Left lung (tissue), 10 donors: ENCODE results near the gene MT1F. TPM values are rescaled to one million over a fixed set of nuclear protein-coding genes. Genes with fewer than 3 reads are reported as not detected.

ENCODE experiments used
- ATAC-seq: fragments of 200-7000 bp; cut with Tn5 transposase; one replicate; pipeline ENCODE4 v1.9.1; 2020; ENCODE audit warnings: moderate library complexity
- DNase-seq, 4 donors: peaks; one replicate each; pipeline ENCODE4 v3.0.0-alpha.2; 2013 to 2020
- H3K27ac ChIP-seq, 2 donors: fragments of 200-600 bp; sonication (generic) in 1 of 2; one replicate each; pipeline versions ENCODE4 v1.5.0 to v1.8.0; 2020 to 2021
- H3K27me3 ChIP-seq, 2 donors: fragments of 200-600 bp; sonication (generic) in 1 of 2; one replicate each; pipeline versions ENCODE4 v1.5.0 to v1.8.0; 2020 to 2021
- H3K36me3 ChIP-seq, 2 donors: fragments of 200-600 bp; sonication (generic) in 1 of 2; one replicate each; pipeline versions ENCODE4 v1.5.0 to v1.8.0; 2020 to 2021
- H3K4me1 ChIP-seq, 2 donors: fragments of 200-600 bp; one replicate each; pipeline ENCODE4 v1.8.0; 2021
- H3K4me3 ChIP-seq, 2 donors: fragments of 200-600 bp; sonication (generic) in 1 of 2; one replicate each; pipeline versions ENCODE4 v1.5.0 to v1.8.0; 2020 to 2021; ENCODE audit warnings: mild to moderate bottlenecking in 1 of 2
- H3K9me3 ChIP-seq, 2 donors: fragments of 200-600 bp; sonication (generic) in 1 of 2; one replicate each; pipeline versions ENCODE4 v1.5.0 to v1.8.0; 2020 to 2021
- intact Hi-C, 2 donors: fragments of 100-400 bp; cut with DNase I; formaldehyde crosslinking; loops; one replicate each; pipeline versions ENCODE4 v1.11.2 to v1.14.2; 2022
- polyA plus RNA-seq, 6 donors: library from polyadenylated mRNA; unstranded; fragments of 120-200 nt; gene quantifications; one replicate each; pipeline ENCODE4 v1.2.1, GENCODE V29; 2013; ENCODE audit not compliant: insufficient read length in 6 of 6
- total RNA-seq, 2 donors: library from RNA; stranded (reverse); fragmentation: NEBNext Ultra II Directional; extraction: Animal tissue kit (Norgen Biotek cat#: 25700); gene quantifications; one replicate each; pipeline ENCODE4 v1.2.1, GENCODE V29; 2021
- TF ChIP-seq, protein P1 (sequence below), 2 donors: fragments of 200-600 bp; sonication (generic) in 1 of 2; IDR thresholded peaks; one replicate each; pipeline versions ENCODE4 v1.5.0 to v1.8.0; 2021; ENCODE audit warnings: antibody characterized with exemption in 2 of 2
- donor health status: DM: no; HTN: yes; CAD: no.
- donor health status: DM: no; HTN: no; CAD: no.

Gene MT1F
- total and polyA plus RNA-seq, 8 donors: 4.2 to 14.8 (median 7.5) TPM

DNA sequence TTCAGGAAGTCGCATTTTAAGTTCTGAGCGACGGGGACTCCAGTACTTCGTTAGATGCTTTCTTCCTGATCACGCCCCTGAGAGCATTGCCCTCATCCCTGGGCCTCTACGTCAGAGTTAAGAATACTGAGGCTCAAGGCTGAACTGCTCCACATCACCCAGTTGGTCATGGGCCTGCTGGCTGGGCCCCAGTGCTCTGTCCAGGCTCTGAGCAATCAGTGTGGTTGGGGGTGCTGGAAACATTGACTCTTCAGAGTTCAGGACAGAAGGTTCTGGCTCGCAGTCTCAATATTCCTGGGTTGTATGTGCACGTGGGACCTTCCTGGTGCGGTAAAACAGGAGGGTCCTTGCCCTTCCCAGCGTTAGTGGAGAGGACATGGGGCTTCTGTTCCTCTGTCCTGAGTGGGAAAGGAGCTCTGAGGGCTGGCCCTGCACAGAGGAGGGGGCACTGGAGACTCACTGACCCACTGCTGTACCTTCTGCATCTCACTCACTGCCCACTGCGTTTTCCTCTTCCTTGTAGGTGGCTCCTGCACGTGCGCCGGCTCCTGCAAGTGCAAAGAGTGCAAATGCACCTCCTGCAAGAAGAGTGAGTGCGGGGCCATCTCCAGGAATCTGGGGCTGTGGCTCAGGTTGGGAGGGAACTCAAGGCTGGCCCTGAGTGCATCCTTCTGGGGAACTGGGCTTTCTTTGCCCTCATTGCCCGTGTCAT lies 31.7 kb upstream of the MT1F start:
- peak; percentile 62 for ATAC-seq
- intact Hi-C loops: no loop called here
- Histone ChIP-seq H3K27ac (peak overlapping the region; percentile 80 to 90), H3K4me3 (peak overlapping the region; percentile 46 to 50), H3K27me3 (peaks cover 0 to 47% of the 10 kb centered on the region in 2 donors), H3K4me1 (peaks cover 5 to 23% of the 10 kb centered on the region in 2 donors), H3K9me3 (no peaks in the 10 kb centered on the region), H3K36me3 (no peaks in the 10 kb centered on the region)
- DNase-seq: no peak
- TF ChIP-seq, protein P1, sequence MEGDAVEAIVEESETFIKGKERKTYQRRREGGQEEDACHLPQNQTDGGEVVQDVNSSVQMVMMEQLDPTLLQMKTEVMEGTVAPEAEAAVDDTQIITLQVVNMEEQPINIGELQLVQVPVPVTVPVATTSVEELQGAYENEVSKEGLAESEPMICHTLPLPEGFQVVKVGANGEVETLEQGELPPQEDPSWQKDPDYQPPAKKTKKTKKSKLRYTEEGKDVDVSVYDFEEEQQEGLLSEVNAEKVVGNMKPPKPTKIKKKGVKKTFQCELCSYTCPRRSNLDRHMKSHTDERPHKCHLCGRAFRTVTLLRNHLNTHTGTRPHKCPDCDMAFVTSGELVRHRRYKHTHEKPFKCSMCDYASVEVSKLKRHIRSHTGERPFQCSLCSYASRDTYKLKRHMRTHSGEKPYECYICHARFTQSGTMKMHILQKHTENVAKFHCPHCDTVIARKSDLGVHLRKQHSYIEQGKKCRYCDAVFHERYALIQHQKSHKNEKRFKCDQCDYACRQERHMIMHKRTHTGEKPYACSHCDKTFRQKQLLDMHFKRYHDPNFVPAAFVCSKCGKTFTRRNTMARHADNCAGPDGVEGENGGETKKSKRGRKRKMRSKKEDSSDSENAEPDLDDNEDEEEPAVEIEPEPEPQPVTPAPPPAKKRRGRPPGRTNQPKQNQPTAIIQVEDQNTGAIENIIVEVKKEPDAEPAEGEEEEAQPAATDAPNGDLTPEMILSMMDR (IDR thresholded peaks at IDR 0.05): no peak

- intact Hi-C loops: no loop called here
- no peaks in the 10 kb centered on the region for H3K9me3 ChIP-seq
- peak overlapping the region; percentile 46 to 50 for H3K4me3 ChIP-seq
- TF ChIP-seq, protein P1 (IDR thresholded peaks at IDR 0.05): no peak
- no peaks in the 10 kb centered on the region for H3K36me3 ChIP-seq
- no peak for DNase-seq
- ATAC-seq: peak; percentile 11
- H3K4me1 ChIP-seq: peaks cover 5 to 23% of the 10 kb centered on the region in 2 donors
- H3K27me3 ChIP-seq: peaks cover 0 to 53% of the 10 kb centered on the region in 2 donors
- peak overlapping the region; percentile 61 to 80 for H3K27ac ChIP-seq
Measured at GRCh38 chr16:56626685-56627084, 31.1 kb upstream of the MT1F start.

DNA sequence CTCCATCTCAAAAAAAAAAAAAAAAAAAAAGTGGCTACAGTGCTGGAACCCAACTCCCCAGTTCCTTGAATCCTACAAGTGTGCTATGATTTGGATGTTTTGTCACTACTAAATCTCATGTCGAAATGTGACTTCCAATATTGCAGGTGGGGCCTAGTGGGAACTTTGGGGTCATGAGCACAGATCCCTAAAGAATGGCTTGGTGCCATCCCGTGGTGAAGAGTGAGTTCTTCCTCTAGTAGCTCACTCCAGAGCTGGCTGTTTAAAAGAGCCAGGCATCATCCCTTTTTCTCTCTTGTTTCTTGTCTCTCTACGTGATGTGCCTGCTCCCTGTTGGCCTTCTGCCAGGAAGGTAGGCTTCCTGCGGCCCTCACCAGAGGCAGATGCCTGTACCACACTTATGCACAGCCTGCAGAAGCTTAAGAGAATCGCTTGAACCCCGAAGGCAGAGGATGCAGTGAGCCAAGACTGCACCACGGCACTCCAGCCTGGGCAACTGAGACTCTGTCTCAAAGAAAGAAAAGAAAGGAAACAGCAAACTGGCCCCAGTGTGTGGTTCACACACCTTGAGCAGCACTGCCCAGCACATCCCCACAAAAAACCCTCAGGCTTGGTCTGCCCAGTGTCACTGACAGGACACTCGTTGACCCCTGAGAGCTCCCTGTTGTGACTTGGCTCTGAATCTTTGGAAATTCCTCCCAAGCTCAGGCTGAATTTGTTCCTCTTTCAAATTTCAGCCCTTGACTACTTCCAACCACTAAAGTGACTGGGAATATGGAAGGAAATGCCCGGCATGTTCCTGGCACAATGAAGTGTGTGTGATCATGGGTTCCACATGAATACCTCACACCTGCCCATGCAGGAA lies 29.0 kb upstream of the MT1F start:
- Histone ChIP-seq H3K27ac (no peak overlapping the region), H3K4me3 (no peak overlapping the region), H3K9me3 (no peaks in the 10 kb centered on the region), H3K4me1 (peaks cover 5 to 28% of the 10 kb centered on the region in 2 donors), H3K36me3 (no peaks in the 10 kb centered on the region), H3K27me3 (peaks cover 8 to 73% of the 10 kb centered on the region in 2 donors)
- ATAC-seq: no peak
- TF ChIP-seq, protein P1 (IDR thresholded peaks at IDR 0.05): no peak
- no peak for DNase-seq
- intact Hi-C loops: no loop called here

- H3K27ac ChIP-seq: no peak overlapping the region
- DNase-seq: no peak
- no peaks in the 10 kb centered on the region for H3K36me3 ChIP-seq
- no peaks in the 10 kb centered on the region for H3K9me3 ChIP-seq
- intact Hi-C loops: no loop called here
- peaks cover 5 to 31% of the 10 kb centered on the region in 2 donors for H3K4me1 ChIP-seq
- ATAC-seq: no peak
- TF ChIP-seq, protein P1 (IDR thresholded peaks at IDR 0.05): no peak
- H3K4me3 ChIP-seq: no peak overlapping the region
- peaks cover 8 to 77% of the 10 kb centered on the region in 2 donors for H3K27me3 ChIP-seq
Measured at GRCh38 chr16:56629531-56629930, 28.2 kb upstream of the MT1F start.

DNA sequence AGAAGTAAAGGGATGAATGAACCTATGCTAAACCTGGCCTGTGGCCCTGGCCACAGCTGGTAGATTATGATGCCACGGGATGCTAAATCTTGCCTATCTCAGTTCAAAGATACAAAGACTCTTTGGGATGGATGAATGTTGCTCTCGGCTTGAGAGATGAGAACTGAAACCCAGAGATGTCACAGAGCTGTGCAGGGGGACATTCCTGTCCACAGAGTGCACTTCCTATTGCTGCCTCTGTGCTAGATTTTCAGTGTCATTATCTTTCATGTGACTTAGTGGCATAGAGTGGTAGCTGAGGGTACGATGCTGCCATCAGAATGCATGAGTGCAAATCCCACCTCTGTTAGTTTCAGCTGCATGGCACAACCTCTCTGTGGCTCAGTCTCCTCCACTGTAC lies 27.6 kb upstream of the MT1F start:
- no peak overlapping the region for H3K27ac ChIP-seq
- ATAC-seq: no peak
- H3K9me3 ChIP-seq: no peaks in the 10 kb centered on the region
- no peak for DNase-seq
- intact Hi-C loops: no loop called here
- H3K36me3 ChIP-seq: no peaks in the 10 kb centered on the region
- peaks cover 5 to 31% of the 10 kb centered on the region in 2 donors for H3K4me1 ChIP-seq
- TF ChIP-seq, protein P1 (IDR thresholded peaks at IDR 0.05): no peak
- H3K27me3 ChIP-seq: peaks cover 12 to 77% of the 10 kb centered on the region in 2 donors
- no peak overlapping the region for H3K4me3 ChIP-seq
